ENCODE measurements around the gene PHF20. TPM values are rescaled to one million over a fixed set of nuclear protein-coding genes. Genes with fewer than 3 reads are reported as not detected.

The PHF20 gene
- polyA plus RNA-seq, 1 donor from 2014 or later, result 49.2 TPM

DNA sequence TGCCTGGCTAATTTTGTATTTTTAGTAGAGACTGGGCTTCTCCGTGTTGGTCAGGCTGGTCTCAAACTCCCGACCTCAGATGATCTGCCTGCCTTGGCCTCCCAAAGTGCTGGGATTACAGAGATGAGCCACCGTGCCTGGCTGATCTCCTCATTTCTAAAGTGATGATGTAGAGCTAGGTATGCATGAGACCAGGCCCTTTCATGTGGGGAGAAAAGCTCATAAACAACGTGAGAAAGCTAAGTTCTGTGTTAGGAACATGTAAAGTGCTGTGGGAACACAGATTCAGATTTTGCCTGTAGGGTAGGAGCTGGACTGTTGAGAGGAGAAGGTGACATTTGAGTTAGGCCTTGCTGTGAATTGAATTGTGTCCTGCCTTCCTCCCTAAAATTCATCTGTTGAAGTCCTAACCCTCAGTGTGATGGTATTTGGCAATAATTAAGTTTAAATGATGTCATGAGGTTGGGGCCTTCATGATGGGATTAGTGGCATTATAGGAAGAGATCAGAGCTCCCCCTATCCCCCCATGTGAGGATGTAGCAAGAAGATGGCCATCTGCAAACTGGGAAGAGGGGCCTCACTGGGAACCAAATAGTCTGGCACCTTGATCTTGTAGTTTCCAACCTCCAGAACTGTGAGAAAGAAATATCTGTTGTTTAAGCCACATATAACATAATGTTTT, 133.3 kb downstream of the PHF20 start:
- no peak overlapping the region for H3K4me2 ChIP-seq (ENCODE audit: low read length)
- H3K4me3 ChIP-seq (ENCODE audit: low read length), result no peak overlapping the region
- no peak overlapping the region for H3K9ac ChIP-seq (ENCODE audit: low read length)
- H3K36me3 ChIP-seq (ENCODE audit: insufficient read depth, low read length), result no peaks in the 10 kb centered on the region
- no peaks in the 10 kb centered on the region for H3F3A ChIP-seq (ENCODE audit: insufficient read depth, low read length, poor library complexity, severe bottlenecking)
- no peaks in the 10 kb centered on the region for H4K20me1 ChIP-seq (ENCODE audit: insufficient read depth)
- H3K27me3 ChIP-seq (ENCODE audit: insufficient read depth, low read depth, low read length), result no peaks in the 10 kb centered on the region
- no peaks in the 10 kb centered on the region for H3K79me2 ChIP-seq (replicated peaks; ENCODE audit: insufficient read depth, low read length)
- no peaks in the 10 kb centered on the region for H3K9me3 ChIP-seq (ENCODE audit: low read length)
- no peak for TF ChIP-seq EZH2 (IDR thresholded peaks at IDR 0.05; ENCODE audit: borderline replicate concordance, insufficient read depth, low read length, poor library complexity, severe bottlenecking)
- TF ChIP-seq, protein P1, sequence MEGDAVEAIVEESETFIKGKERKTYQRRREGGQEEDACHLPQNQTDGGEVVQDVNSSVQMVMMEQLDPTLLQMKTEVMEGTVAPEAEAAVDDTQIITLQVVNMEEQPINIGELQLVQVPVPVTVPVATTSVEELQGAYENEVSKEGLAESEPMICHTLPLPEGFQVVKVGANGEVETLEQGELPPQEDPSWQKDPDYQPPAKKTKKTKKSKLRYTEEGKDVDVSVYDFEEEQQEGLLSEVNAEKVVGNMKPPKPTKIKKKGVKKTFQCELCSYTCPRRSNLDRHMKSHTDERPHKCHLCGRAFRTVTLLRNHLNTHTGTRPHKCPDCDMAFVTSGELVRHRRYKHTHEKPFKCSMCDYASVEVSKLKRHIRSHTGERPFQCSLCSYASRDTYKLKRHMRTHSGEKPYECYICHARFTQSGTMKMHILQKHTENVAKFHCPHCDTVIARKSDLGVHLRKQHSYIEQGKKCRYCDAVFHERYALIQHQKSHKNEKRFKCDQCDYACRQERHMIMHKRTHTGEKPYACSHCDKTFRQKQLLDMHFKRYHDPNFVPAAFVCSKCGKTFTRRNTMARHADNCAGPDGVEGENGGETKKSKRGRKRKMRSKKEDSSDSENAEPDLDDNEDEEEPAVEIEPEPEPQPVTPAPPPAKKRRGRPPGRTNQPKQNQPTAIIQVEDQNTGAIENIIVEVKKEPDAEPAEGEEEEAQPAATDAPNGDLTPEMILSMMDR (IDR thresholded peaks at IDR 0.05; ENCODE audit: poor library complexity, severe bottlenecking), result no peak
- no peak for TF ChIP-seq RAD21 (conservative IDR thresholded peaks at IDR 0.05)
- TF ChIP-seq, protein P2, sequence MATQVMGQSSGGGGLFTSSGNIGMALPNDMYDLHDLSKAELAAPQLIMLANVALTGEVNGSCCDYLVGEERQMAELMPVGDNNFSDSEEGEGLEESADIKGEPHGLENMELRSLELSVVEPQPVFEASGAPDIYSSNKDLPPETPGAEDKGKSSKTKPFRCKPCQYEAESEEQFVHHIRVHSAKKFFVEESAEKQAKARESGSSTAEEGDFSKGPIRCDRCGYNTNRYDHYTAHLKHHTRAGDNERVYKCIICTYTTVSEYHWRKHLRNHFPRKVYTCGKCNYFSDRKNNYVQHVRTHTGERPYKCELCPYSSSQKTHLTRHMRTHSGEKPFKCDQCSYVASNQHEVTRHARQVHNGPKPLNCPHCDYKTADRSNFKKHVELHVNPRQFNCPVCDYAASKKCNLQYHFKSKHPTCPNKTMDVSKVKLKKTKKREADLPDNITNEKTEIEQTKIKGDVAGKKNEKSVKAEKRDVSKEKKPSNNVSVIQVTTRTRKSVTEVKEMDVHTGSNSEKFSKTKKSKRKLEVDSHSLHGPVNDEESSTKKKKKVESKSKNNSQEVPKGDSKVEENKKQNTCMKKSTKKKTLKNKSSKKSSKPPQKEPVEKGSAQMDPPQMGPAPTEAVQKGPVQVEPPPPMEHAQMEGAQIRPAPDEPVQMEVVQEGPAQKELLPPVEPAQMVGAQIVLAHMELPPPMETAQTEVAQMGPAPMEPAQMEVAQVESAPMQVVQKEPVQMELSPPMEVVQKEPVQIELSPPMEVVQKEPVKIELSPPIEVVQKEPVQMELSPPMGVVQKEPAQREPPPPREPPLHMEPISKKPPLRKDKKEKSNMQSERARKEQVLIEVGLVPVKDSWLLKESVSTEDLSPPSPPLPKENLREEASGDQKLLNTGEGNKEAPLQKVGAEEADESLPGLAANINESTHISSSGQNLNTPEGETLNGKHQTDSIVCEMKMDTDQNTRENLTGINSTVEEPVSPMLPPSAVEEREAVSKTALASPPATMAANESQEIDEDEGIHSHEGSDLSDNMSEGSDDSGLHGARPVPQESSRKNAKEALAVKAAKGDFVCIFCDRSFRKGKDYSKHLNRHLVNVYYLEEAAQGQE (IDR thresholded peaks at IDR 0.05; ENCODE audit: borderline replicate concordance), result no peak
- no peak for TF ChIP-seq TAF1 (IDR thresholded peaks at IDR 0.05; ENCODE audit: low read depth)
- TF ChIP-seq MXI1 (conservative IDR thresholded peaks at IDR 0.05; ENCODE audit: poor library complexity, severe bottlenecking), result no peak
- no peak for TF ChIP-seq POLR2AphosphoS5 (IDR thresholded peaks at IDR 0.05)
- no peak for TF ChIP-seq EP300 (conservative IDR thresholded peaks at IDR 0.05; ENCODE audit: poor library complexity, severe bottlenecking)
- no peak for TF ChIP-seq SMC3 (conservative IDR thresholded peaks at IDR 0.05; ENCODE audit: poor library complexity)
- H3K27ac ChIP-seq (ENCODE audit: low read length), result no peak overlapping the region
- H3K9me2 ChIP-seq (ENCODE audit: insufficient read depth, low read length), result no peaks in the 10 kb centered on the region
- no peak overlapping the region for H2AFZ ChIP-seq (ENCODE audit: low read depth, low read length)

DNA sequence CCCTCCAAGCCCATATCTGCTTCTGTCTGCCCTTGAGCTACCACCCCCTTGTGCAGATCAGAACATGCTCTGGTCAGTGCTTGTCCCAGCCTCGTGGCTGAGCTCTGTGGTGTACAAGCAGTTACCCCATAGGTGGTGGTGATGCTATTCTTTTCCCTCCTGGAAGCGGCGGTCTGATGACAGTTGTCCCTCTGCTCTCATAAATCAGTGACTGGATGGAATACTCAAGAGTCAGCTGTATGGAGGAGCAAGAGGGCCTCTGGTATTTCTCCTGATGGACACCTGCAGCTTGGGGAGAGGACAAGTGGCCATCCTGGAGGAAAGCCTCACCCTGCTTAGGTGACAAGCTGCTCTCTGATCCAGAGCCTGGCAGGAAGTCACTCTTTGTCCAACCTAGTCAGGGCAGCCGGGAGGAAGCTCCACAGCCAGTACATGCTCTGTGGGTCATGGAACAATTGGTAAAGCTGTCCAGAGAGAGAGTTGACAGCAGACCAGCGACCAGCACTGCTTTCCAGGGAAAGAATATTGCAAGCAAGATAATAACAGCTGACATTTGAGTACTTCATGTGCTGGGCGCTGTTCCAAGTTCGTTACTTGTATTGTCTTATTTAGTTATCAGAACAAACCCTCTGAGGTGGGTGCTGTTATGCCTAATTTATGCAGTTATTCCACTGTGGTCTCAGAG, 135.3 kb downstream of the PHF20 start:
- H3K9me3 ChIP-seq (ENCODE audit: low read length), result no peaks in the 10 kb centered on the region
- H3K36me3 ChIP-seq (ENCODE audit: insufficient read depth, low read length), result no peaks in the 10 kb centered on the region
- H3K27me3 ChIP-seq (ENCODE audit: insufficient read depth, low read depth, low read length), result no peaks in the 10 kb centered on the region
- no peak overlapping the region for H3K9ac ChIP-seq (ENCODE audit: low read length)
- H3K27ac ChIP-seq (ENCODE audit: low read length), result no peak overlapping the region
- no peak overlapping the region for H2AFZ ChIP-seq (ENCODE audit: low read depth, low read length)
- no peak overlapping the region for H3K4me3 ChIP-seq (ENCODE audit: low read length)
- TF ChIP-seq EZH2 (IDR thresholded peaks at IDR 0.05; ENCODE audit: borderline replicate concordance, insufficient read depth, low read length, poor library complexity, severe bottlenecking), result no peak
- no peak for TF ChIP-seq MXI1 (conservative IDR thresholded peaks at IDR 0.05; ENCODE audit: poor library complexity, severe bottlenecking)
- TF ChIP-seq SMC3 (conservative IDR thresholded peaks at IDR 0.05; ENCODE audit: poor library complexity), result no peak
- TF ChIP-seq, protein P2 (IDR thresholded peaks at IDR 0.05; ENCODE audit: borderline replicate concordance), result no peak
- no peak for TF ChIP-seq RAD21 (conservative IDR thresholded peaks at IDR 0.05)
- TF ChIP-seq EP300 (conservative IDR thresholded peaks at IDR 0.05; ENCODE audit: poor library complexity, severe bottlenecking), result no peak
- TF ChIP-seq POLR2AphosphoS5 (IDR thresholded peaks at IDR 0.05), result no peak
- TF ChIP-seq TAF1 (IDR thresholded peaks at IDR 0.05; ENCODE audit: low read depth), result no peak
- TF ChIP-seq, protein P1 (IDR thresholded peaks at IDR 0.05; ENCODE audit: poor library complexity, severe bottlenecking), result no peak
- H3F3A ChIP-seq (ENCODE audit: insufficient read depth, low read length, poor library complexity, severe bottlenecking), result no peaks in the 10 kb centered on the region
- H3K79me2 ChIP-seq (replicated peaks; ENCODE audit: insufficient read depth, low read length), result no peaks in the 10 kb centered on the region
- no peak overlapping the region for H3K4me2 ChIP-seq (ENCODE audit: low read length)
- H3K9me2 ChIP-seq (ENCODE audit: insufficient read depth, low read length), result no peaks in the 10 kb centered on the region
- H4K20me1 ChIP-seq (ENCODE audit: insufficient read depth), result no peaks in the 10 kb centered on the region
